ENCODE results near the gene TNFRSF12A.

The TNFRSF12A gene

DNA sequence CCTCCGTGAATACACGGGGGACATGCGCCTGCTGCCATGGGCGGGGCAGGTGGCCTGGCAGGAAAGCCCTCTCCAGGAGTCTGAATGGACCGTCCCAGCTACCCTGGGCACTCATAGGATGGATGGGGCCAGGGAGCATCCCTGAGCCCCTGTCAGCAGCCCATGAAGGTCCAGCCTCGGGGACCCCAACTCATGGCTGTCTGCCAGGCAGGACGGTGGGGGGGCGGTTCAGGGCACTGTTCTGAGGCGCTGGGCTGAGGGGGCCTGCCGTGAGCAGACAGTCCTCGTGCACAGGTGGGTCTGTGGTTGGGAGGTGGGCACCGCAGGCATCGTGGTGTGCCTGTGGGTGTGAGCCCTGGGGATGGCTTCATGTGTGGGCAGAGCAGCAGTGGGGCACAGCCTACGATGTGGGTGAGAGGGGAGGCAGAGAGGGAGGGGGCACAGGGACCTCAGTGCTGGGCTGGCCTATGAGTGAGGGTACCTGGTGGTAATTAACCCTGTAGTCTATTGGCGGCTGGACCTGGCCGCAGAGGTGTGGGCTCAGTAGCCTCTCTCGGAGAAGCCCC lies 33.5 kb upstream of the TNFRSF12A start:
- no peak for DNase-seq

DNA sequence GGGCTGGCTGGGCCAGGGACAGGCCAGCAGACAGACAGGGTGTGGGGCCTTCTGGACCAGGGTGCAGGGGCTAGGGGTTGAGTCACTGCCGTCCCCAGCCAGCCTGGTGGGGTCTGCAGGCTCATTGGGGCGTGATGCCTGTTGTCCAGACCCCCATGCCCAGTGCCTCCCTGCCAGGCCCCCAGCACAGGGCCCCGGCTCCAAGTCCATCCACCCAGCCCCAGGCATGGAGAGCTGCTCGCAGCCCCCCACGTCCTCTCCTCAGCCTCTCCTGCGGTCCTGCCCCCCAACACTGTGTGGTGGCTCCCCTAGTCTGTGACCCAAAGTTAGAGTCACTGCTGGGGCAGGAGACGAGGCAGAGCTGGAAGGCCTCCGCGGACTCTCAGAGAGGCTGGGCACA lies 32.9 kb upstream of the TNFRSF12A start:
- DNase-seq, result no peak

DNA sequence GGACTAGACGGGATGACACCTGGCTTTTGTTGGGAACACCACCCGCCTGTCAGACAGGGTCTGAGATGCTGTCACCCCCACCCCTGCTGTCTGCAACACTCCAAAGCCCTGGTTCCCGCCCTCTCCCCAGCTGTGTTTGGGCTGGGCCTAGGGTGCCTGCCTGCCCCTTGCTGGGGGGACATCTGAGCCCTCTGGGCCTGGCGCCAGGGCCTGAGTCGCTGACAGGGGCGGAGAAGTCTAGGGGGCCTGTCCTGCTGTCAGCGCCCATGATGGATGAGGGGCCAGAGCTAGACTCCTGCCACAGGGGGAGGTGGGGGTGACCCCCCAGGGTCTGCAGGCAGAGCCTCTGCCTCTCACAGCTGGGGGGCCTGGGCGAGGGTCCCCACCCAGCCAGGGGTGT lies 32.3 kb upstream of the TNFRSF12A start:
- no peak for DNase-seq

DNA sequence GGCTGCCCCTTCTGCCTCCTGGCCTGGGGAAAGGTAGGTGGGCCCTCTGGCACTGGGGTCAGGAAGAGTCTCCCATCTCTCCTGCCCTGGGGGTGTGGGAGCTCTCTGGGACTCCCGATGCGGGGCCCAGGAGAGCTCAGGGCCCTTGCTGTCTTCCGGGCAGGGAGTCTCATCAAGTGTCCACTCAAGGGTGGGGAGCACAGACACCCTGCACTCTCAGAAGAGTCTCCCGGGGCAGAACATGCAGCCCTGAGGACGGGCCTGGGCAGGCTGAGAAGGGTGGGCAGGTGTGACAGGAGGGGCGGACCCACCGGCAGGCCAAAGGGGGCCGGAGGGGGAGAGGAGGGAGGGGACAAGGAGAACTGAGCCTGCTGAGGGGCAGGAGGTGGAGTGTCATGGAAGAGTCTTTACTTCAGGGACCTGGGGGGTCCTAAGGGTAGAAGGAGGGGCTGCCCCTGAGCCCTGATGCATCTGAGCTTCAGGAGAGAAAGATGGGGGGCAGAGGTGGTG lies 31.5 kb upstream of the TNFRSF12A start:
- DNase-seq, result no peak

DNA sequence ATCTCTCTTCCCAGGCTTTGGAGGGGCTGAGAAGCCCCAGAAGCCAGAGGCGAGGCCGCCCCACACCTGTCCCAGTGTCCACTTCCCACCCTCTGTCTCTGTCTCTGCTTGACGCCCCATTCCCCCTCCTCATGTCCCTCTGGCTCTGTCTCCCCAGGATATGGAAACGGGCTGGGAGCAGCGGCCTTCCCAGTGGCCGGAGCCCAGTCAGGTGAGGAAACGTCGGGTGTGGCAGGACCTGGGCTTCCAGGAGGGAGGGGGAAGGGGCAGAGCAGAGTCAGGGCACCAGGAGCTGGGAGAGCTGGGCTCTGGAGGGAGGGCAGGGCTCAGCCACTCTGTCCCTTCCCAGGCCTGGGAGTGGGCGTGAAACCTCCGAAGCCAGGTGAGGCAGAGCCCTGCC lies 29.3 kb upstream of the TNFRSF12A start:
- DNase-seq, result no peak

DNA sequence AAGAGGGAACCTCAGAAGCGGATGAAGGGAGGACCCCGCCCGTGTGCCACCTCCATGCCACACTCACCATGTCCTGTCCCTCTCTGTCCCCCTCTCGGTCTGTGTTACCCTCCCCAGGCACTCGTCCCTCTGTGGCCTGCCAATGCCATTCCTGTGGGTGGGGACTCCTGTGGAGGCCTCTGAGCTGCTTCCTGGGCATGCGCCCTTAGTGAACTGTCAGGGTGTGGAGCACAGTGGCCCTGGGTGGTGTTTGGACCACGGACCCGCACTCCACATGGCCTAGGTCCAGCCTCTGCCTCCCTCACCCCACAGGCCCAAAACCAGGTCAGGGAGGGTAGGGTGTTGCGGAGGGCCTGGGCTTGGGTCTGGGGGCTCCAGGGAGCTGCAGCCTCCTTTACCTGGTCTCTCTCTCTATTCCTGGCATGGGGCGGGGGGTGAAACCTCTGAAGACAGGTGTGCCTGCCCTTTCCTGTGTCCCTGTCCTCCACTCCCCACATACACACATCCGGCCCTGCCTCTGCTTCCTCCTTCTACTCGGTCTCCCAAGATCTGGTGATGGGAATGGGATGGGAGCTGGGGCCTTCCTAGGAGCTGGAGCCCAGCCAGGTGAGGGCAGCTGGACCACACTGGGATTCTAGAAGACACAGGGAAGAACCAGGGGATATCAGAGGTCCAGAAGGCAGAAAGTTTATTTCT lies 28.5 kb upstream of the TNFRSF12A start:
- no peak for DNase-seq

DNA sequence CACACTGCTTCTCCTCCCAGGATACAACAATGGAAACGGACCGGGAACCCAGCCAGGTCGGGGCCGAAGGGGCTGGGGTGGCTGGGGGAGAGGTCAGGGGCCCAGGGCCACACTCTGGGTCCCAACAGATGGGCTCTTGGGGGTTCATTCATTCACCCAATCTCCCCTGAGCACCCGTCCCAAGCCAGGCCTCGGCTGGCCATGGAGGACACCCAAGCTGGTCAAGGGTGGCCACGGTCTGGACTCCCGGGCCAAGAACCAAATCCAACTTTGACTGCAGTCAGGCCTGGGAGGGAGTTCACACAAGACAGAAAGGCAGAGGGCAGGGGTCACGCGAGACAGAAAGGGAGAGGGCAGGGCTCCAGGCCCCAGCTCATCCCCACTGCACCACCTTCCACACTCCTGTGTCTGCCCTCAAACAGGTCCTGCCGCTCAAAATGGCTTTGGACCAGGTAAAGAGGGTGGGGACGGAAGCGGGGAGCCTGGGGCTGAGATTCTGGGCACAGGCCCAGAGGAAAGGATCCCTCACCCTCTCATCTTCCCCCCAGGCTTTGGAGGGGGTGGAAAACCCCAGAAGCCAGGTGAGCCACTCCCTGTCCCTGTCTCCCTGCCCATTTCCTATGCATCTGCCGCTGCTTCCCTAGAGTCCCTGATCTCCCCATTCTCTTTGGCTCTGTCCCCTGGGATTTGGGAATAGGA lies 27.6 kb upstream of the TNFRSF12A start:
- DNase-seq, result no peak

DNA sequence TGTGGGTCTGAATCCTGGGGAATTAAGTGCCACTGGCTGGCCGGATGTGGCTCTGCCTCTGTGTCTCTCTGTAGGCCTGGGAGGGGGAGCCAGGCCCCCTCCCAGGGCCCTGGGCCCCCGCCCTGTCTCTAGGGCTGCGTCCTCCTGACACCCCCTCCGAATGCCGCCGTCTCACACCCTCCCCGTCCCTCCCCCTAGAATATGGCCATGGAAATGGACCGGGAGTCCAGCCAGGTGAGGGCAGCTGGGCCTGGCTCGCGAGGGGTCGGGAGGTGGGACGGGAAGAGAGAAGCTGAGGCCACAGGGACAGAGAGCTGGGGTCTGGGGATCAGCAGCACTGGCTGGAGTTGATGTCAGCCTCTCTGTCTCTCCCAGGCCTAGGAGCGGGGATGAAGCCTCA lies 23.9 kb upstream of the TNFRSF12A start:
- no peak for DNase-seq

DNA sequence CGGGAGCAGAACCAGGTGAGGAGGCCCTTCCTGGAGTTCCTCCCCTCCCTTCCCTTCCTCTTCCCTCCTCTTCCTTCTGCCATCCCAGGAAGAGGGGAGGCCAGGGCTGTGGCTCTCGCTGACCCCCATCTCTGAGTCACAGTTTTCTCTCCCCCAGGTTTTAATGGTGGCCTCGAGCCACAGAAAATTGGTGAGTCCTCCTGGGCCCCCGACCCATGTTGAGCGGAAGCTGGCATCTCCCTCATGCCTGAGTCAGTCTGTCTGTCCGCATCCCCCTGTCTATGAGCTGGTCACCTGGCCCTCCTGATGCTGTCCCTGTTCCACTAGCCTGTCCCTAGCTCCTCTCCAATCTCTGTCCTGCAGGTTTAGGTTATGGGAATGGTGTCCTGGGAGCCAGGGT lies 20.2 kb upstream of the TNFRSF12A start:
- no peak for DNase-seq

DNA sequence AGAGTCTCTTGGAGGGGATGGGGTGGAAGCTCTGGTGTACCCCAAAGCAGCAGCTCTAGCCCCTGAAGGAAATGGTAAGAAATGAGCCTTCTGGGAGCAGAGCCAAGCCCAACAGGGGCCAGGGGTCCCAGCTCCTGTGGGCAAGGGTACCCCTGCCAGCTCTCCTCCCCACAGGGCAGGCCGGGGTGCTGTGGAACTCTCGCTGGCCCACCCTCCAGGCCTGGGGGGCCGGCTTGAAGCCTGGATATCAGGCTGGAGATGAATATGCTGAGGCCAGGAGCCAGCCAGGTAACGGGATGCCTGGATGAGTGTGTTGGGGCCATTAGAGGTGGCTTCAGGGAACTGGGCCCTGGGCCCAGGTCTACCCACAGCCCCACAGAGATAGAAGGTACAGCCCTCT lies 19.6 kb upstream of the TNFRSF12A start:
- no peak for DNase-seq

DNA sequence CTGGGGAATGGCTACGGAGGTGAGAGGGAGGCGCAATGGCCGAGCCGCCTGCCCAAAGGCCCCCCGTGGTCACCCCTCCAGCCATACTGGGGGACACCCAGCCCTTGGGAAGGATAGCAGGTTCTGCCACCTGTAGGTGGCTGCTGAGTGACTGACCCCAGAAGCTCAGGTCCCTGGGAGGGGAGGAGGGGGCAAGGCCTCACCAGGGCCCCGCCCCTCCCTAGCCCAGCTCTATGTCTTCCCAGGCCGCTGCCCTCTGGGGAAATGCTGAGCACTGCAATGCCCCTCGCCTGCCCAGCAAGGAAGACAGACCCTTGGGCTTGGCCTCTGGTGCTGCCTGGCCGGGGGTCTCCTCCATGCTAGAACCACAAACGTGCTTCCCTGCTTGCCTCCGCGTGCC lies 18.9 kb upstream of the TNFRSF12A start:
- no peak for DNase-seq

DNA sequence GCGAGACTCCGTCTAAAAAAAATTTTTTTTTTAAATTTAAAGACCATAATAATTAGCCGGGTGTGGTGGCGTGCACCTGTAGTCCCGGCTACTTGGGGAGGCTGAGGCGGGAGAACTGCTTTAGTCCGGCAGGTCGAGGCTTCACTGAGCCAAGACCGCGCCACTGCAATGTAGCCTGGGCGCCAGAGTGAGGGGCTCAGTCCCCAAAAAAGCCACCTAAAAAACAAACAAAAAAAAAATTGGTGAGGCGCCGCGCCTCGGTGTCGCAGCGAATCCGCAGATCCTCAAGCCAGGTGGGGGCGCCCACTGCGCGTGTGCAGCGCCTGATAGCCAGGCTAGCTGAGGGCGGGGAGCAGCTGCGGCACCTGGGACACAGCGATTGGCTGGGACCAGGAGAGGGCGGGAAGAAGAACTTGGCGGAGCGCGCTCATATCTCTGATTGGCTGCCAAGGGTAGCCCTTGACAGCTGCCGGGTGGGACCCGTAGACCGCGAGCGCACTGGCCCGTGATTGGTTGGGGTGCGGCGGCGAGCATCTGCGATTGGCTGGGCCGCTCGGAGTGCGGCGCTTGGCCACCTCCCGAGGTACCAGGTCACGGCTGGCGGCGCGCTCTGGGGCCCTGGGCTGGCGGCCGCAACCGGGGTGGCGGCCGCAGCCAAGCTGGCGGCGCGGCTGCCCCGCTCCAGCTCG lies 16.4 kb upstream of the TNFRSF12A start:
- peak; percentile 97 to 99 for DNase-seq

DNA sequence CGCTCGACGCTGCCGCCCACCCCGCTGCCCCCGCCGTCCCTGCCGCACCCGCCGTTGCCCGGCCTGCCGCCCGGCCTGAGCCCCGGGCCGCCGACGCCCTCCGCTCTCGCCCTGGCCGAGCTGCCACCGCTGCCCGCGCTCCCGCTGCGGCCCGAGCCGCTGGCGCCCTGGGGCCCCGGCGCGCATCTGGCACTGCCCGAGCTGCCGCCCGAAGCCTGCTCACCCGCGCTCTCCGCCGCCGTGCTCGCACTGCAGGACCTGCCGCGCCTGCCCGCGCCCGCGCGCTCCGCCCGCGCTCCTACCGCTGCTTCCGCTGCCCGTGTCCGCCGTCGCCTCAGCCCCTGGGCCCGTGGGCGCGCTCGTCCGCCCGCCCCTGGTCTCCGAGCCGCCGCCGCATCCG lies 15.8 kb upstream of the TNFRSF12A start:
- no peak for DNase-seq

DNA sequence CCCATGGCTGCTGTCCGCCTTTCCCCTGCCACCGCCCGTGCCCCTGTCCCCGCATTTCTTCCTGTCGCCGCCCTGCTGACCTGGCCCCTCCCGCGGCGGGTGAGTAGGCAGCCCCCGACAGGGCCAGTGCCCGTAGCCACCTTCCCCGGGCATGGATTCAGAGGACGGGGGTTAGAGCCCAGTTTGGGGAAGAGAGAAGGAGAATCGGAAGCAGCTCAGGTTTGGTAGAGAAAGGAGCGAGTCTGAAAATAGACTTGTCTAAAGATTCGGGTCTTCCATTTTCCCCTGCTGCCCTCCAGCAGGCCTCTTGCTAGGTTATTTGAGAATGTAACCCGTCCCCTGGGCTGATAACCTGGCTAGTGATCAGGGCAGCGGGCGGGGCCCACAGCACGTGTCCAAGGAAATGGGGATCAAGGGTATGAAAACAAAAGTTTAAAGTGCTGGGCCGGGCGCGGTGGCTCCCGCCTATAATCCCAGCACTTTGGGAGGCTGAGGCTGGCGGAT lies 15.3 kb upstream of the TNFRSF12A start:
- DNase-seq, result peak in 1 of 2 donors; percentile 10

DNA sequence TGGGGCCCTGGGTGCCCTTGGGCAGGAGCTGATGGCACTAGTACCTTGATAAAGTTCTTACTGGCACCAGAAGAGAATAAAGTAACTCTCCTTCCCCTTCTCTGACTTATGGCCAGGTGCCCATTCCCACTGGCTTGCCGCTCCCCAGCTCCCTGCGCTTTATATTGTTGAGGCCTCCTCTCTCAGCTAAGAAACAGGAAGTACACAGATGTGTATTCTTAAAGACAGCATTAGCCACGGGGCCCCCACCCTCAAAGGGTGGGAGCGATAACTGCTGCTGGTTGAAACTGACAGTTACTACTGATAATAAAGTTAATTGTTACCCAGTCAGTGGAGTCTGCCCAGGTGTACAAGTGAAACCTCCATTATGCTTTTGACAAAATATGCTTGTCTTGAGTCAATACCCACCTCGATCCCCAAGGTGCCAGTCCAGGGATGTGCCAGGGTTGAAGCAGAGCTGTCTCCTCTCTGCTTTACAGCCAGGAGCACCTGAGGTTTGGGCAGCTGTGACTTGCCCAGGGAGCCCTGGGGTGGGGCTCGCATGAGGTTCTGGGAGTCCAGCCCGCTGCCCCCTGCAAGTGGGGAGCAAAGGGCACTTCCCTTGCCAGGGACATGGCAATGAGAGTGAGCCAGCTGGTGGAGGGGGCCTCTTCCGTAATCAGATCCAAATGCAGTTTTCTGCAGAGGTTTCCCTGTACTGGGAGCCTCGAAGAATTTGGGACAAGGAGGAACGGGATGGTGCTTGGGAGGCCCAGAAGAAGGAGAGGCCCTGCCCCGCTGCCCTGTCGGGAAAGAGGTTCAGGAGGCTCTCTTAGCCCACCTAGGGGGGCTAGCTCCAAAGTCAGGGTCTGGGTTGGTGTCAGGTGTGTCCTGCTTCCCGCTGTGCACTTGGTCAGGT lies 12.9 kb upstream of the TNFRSF12A start:
- DNase-seq, result no peak

DNA sequence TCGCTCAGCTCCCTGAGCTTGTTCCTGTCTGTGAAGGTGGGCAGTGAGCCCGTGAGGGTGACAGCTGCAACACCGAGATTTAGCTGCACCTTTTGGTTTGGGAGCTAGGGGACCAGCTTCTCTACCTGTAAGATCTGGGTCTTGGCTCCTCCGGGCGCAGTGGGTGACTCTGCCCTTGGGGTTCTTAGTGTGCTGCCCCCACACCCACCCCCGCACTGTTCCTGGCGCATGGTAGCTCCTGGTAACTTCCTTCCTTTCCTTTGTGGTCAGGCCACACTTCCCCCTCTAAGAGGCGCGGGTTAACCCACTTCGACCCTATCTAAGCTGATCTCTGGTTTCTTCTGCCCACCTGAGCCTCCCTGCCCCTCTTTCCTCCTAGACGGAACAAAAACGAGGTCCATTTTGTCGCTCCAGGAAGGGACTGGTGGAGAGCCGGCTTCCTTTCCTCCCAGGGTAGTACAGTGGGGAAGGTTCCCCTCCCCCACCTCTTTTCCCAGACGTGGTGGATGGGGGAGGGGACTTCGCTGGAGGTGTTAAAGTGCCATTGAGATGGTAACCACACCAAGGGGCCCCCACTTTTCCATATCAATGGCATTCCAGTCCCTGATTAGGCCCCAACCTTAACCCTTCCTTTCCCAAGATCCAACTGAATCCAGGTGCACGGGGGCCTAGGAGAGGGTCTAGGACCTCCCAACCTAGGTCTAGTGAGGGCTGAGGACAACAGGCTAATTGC lies 12.0 kb upstream of the TNFRSF12A start:
- DNase-seq, result peak; percentile 50 to 54

DNA sequence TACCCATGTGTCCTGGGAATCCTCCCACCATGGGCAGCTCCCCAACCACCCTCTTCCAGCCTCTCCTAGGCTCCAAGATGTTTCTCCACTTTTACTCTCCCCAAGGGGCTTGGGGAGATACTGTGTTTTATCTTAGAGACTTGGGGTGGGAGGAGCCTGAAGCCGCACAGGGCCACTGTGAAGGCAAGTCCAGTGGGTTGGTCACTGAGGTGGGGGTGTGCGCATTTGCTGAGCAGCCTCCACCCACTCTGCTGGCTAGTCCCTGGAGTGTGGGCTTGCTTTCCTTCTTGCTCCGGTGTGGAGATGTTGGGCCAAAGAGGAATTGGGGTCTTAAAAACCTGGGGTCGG lies 11.5 kb upstream of the TNFRSF12A start:
- no peak for DNase-seq

DNA sequence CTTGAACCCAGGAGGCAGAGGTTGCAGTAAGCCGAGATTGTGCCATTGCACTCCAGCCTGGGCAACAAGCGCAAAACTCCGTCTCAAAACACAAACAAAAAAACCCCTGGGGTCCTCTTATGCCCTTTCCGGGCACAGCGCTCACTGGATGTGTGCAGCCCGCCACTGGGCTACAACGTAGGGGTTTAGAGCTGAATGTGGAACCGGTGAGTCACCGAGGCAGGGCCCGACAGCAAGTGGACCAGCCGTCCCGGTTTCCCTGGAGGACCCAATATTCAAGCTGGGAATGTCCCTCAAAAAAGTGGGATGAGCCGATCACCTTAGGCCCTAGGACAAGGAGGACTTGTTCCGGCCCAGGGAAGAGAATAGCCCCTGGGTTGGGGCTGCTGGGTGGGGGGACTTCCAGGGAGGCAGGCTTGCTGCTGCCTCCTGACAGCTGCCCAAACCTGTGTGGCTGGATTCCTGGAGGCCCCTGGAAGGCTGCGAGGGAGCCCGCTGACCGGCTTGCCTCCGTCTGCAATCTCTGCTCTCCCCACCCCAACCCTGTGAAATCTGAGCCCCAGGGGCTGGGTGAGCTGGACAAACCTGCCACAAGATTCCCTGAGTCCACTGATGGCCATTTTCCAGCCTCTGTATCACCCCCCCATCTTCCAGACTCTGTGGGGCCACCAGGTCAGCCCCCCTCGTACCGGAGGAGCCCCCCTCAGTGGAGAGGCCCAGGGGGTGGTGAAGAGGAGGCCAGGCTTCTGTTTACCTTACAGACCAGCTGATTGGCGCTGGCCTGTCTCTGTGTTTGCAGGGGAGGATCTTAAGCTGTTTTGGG lies 10.4 kb upstream of the TNFRSF12A start:
- no peak for DNase-seq

DNA sequence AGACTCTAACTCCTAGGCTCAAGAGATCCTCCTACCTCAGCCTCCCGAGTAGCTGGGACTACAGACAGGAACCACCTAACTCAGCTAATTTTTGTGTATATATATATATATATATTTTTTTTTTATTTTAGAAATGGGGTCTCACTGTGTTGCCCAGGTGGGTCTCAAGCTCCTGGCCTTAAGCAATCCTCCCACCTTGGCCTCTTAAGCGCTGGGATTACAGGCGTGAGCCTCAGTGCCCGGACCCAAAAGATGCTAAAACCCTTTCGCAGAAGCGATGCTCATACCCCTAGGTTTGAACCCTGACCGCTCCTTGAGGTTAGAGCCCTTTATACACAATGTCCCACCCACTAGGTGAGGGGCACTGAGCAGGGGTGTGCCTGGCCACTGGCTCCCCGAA lies 9.7 kb upstream of the TNFRSF12A start:
- DNase-seq, result no peak

DNA sequence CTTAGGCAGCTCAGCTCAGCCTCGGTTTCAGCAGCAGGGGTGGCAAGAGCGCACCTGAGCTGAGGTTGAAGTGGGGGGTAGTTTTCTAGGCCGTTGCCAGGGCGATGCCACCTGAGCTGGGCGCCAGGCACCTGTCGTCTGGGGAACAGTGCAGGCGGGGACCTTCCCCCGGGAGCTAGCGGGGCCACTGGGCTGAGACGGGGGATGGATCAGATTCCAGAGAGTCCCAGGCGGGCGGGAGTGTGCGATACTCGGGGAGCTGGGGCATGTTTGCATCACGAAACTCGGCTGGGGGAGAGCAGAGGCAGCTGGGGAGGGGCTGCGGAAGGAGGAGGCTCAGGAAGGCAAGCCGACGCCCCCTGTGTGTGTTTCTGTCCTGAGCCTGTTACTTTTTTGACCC lies 7.9 kb upstream of the TNFRSF12A start:
- DNase-seq, result no peak
